ENCODE measurements around the gene CLDND2.

The CLDND2 gene

DNA sequence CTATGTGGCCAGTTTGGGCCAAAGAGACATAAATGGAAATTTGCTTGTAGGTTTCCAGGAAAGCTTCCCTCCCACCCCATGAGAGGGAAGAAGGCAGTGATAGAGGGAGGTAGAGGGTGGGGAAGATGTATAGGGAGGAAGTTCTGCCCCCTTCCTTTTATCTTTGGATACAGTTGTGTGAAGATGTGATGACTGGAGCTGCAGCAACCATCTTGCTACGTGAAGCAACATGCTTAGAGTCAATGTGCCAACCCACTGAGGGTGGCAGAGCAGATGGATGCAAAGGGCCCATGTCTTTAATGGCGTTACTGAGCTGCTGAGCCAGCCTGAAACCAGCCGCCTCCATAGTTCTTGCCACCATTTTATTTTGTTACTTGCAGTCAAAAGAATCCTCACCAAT lies 37.6 kb downstream of the CLDND2 start:
- no peak for DNase-seq (ENCODE audit: low read depth in 3 of 3)

DNA sequence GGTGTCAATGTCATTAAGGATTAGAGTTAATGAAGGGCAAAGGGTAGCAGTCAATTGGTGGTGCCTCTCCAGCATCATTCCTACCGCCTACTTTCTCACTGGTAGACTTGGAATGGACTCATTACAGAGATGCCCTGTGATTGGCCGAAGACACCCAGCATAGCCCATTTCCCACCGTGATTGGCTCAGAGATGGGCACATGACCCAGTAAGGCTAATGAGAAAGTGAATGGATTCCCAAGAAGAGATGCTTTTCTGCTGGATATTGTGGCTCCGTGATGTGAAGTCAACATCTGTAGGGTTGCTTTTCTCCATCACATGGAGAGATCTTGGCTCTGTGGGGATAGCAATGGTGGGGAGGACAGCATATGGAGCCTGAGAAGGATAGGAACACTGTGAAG lies 38.4 kb downstream of the CLDND2 start:
- no peak for DNase-seq (ENCODE audit: low read depth in 3 of 3)

DNA sequence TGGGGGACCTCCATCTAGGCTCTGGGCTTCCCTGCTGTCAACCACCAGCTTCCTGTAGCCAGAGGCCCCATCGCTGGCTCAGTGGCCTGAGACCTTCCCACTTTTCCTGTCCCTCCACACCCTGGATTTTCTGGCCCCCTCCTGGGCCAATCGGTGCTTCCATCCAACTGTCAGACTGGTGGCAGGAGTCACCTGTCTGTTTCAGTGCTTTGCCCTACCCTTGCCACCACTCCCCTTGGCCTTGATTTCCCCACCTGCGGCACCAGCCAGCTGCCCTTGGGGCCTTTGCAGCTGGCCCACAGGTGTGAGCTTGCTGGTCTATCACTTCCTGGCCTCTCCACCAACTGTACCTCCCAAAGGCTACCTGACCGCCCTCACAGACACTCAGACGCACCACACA lies 39.4 kb downstream of the CLDND2 start:
- DNase-seq (ENCODE audit: low read depth in 3 of 3): no peak

DNA sequence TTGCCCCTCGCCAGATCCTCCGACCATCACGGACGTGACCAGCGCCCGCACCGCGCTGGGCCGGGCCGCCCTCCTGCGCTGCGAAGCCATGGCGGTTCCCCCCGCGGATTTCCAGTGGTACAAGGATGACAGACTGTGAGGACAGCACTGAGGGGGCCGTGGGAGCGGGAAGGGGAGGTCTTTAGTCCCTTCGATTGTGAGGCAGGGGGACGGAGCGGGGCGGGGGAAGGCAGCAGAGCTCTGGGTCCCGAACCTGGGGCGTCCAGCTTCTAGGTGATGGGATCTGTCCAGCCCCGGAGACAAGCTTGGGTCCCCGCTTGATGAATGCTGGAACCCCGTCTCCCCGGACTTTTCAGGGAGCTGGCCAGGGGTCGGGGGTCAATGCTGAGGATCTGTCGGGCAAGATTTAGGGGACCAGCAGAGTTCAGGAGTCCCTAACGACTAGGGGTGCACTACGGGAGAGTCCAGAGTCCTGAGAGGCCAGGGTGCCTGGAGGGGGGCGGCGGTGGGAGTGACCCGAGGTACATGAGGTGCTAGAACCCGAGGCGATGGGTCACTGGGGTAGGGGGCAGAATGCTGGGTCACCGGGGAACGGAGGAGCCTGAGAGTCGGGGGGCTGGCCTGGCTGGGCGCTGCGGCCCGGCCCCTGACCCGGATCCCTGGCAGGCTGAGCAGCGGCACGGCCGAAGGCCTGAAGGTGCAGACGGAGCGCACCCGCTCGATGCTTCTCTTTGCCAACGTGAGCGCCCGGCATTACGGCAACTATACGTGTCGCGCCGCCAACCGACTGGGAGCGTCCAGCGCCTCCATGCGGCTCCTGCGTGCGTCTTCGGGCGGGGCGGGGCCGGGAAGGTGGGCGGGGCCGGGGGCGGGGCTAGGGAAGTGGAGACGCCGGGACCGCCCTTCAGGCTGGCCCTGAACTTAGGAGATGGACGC lies 41.5 kb downstream of the CLDND2 start:
- DNase-seq (ENCODE audit: low read depth in 3 of 3): peak; percentile 44 to 71 (median 60)

DNA sequence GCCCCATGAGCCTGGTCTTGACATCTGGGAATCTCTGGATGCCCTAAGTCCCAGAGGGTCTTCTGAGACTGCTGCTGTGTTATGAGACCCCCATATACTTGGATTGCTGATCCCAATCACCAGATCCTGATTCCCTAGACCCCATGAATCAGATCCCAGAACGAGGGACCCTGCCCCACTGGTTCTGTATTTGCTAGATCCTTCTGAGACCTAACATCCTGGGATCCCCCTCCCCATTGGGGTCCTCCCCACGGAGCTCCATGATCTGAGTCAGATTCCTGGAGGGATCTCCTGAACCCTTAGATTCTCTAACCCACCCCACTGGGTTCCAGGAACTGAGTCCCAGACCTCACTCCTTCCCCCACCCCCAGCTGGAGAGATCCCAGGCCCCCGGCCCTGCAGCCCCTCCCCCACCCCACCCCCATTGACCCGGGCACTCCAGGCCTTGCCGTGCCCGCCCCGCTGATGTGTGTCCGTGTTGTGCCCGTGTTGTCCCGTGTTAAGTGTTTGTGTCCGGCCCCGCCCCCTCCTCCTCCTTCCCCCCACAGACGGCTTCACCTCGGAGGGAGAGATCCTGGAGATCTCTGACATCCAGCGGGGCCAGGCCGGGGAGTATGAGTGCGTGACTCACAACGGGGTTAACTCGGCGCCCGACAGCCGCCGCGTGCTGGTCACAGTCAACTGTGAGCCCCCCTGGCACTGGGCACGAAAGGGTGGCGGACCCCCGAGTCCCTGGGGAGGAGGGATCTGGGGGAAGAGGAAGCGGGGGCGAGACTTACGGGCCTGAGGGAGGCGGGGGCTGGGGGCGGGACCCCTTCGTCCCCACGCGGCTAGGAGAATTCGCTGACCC lies 42.4 kb downstream of the CLDND2 start:
- DNase-seq (ENCODE audit: low read depth in 3 of 3): no peak

DNA sequence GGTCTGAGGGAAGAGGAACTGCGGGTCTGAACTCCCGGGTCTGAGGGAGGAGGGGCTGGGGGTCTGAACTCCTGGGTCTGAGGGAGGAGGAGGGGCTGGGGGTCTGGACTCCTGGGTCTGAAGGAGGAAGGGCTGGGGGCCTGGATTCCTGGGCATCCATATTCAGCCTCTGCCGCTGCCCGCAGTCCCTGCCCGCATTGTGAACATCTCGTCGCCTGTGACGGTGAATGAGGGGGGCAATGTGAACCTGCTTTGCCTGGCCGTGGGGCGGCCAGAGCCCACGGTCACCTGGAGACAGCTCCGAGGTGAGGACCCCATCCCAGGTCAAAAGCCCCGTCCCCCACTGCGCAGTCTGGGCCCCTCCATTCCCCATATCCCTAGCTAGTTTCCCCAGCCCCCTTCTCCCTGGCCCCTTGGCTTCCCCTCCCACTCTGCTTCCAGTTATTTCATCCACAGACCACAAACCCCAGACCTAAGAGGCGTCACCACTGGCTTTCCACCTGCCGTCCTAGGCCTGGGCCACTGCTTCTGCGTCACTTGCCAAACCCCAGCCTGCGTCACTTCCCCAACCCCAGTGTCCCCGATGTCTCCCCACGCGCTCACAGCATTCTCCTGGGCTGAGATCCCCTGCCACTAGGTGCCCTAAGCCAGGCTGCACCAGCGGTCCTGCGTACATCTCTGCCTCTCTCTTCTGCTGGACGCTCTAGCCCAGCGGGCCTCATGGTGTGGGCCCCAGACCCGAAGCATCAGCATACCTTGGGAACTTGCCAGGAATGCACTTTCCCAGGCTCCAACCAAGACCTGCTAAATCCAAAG lies 43.4 kb downstream of the CLDND2 start:
- no peak for DNase-seq (ENCODE audit: low read depth in 3 of 3)

DNA sequence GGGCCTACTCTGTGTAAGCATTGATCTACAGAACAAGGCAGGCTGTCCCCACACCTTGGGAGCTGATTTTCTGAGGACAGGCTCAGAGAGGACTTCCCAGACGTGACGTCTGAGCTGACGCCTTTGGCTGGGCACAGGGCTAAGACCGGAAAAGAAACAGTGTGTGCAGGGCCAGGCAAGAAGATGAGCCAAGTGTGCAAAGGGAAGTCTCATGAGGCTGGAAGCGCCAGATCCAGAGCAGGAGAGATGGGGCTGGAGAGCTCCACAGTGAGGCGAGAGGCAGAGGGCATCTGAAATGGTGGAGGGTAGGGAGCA lies 44.7 kb downstream of the CLDND2 start:
- DNase-seq (ENCODE audit: low read depth in 3 of 3): no peak

DNA sequence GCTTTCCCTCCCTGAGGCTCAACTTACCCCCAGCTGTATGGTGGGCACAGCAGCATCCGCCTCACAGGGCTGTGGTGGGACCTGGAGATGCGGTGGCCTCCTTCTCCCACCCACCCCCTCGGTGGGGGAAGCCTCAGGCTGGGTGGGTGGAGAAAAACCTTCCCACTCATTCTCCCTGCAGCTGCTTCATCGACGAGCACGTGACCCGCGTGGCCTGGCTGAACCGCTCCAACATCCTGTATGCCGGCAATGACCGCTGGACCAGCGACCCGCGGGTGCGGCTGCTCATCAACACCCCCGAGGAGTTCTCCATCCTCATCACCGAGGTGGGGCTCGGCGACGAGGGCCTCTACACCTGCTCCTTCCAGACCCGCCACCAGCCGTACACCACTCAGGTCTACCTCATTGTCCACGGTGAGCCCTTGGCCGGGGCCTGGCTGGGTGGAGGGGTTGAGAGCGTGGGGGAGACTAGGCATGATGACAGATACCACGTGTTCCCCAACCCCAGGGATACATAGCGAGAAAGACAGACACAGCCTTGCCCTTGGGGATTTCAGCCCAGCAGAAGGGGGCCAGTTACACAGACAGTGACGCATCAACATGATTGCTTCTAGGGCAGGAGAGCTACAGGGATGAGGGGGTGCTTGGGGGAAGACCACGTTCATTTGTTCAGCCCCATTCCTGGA lies 45.2 kb downstream of the CLDND2 start:
- DNase-seq (ENCODE audit: low read depth in 3 of 3): no peak

DNA sequence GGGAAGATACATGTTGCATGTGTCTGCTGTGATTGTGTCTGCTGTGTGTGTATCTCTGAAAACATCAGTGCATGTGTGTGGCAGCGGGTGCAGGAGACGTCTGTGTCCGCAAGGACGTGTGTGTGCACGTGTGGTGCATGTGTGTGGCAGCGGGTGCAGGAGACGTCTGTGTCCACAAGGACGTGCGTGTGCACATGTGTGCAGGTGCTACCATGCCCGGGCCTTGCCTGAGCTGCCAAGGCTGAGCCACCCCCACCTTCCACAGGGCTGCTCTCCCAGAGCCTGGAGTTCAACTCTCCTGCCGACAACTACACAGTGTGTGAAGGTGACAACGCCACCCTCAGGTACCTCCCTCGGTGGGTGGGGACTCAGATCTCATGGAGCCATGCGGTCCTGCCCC lies 47.0 kb downstream of the CLDND2 start:
- no peak for DNase-seq (ENCODE audit: low read depth in 3 of 3)

DNA sequence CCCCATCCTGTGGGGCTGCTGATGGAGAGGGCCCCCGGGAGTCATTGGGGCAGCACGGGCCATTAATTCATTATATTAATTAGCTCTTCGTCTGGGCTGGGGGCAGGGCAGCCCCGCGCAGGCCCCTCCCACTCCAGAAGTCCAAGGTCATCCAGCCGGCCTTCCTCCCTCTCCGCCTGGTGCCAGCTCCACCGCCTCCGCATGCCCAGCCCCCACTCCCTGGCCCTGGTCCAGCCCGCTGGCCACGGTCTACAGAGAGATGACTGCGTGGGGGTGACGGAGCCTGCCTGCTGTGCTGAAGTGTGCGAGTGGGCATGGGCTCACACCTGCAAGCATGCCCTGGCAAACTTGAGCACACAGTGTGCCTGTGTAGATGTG lies 48.5 kb downstream of the CLDND2 start:
- DNase-seq (ENCODE audit: low read depth in 3 of 3): no peak

DNA sequence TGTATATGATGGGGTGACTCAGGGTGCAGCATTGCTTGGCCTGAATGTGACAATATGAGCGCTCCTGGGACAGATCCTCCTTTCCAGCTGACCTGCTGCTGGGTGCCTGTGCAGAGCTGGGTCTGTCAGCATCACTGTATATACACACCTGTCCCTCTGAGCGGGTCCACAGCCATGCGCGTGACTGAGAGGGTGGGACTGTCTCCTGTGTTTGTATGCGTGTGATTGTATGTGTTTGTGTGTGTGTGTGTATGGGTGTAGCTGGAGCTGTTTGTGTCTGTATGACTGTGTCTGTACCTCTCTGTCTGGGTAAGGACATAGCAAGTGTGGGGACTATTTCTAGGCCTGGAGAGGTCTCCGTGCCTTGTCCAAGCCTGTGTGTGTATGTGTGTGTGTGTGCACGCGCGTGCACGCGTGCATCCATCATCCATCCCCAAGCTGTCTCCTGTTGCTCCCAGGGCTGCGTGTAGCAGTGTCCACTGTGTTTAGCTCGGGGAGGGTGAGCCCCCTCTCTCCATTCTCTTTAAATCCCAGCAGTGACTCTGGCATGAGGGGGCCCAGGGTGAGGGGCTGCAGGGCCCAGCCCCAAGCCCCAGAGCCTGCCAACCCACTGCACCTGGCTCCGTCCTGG lies 49.0 kb downstream of the CLDND2 start:
- DNase-seq (ENCODE audit: low read depth in 3 of 3): no peak

DNA sequence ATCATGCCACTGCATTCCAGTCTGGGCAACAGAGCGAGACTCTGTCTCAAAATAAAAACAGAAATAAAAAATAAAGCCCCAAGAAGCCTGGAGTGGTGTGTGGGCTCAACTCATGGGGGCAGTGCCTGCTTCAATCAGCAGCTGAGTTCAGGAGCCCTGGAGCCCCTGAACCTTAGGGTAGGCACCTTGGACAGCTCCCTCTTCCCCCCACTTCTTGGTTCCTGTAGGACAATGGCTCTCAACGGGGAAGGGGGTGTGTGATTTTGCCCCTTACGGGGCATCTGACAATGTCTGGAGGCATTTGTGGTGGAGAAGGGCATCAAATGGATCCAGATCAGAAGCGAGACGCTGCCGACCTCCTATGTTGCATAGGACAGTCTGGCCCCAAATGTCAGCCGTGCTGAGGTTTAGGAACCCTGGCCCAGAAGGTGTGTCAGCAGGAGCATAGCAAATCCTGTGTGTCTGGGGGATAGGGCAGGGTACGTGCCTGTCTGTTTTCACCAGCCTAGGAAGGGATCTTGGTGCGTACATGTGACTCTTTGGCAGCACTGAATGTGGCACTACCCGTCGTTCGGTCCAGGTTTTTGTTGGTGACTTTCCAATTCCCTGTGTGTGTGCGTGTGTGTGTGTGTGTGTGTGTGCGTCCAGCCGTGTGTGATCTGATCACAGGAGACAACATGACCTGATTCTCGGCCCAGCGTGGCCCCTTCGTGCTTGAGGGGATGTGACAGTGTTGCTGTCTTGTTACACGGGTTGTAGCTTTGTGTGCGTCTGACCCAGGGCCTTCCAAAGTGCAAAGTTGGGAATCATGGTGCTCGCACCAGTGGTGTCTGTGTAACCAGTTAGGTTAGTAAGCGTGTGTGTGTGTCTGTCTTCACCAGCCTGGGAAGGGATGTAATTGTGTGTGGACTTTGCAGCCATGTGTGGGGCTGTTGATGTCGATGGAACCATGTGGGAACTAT lies 49.8 kb downstream of the CLDND2 start:
- DNase-seq (ENCODE audit: low read depth in 3 of 3): no peak

DNA sequence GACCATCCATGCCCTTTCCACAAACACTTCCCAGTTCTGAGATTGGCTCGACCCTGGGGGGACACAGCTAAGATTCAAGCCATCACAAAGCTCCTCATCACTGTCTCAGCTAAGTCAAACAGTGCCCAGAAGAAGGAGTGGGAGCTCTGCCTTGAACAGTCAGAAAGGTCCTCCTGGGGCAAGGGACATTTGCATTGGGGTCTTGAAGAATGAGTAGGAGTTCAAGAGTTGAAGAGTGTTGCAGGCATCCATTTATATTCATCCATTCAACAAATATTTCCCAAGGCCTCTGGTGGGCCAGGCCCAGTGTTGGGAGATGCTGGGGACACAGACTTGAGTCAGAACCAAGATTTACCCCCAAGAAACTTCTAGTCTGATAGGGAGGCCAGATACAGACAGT lies 50.8 kb downstream of the CLDND2 start:
- DNase-seq (ENCODE audit: low read depth in 3 of 3): no peak

DNA sequence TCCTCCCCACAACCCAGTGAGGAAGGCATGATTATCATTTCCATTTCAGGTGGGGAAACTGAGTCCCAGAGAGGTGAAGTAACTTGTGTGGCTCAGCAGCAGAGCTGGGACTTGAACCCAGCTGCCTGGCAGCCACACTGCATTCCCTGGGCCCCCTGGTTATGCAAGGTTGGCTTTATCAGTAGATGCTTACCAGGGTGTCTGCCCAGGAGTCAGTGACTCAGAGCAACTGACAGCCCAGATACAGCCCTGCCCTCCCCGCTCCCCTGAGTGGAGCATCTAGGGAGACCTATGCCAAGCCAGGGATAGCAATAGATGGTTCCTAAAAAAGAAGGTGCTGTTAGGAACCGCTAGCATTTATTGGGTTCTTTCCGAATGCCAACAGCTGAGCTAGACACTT lies 51.4 kb downstream of the CLDND2 start:
- DNase-seq (ENCODE audit: low read depth in 3 of 3): no peak
